Measurements from ENCODE around the gene COLEC12. TPM values are rescaled to one million over a fixed set of nuclear protein-coding genes. Genes with fewer than 3 reads are reported as not detected.

COLEC12 gene
- total RNA-seq, 1 experiment from 2014 or later, result 0.03 TPM

DNA sequence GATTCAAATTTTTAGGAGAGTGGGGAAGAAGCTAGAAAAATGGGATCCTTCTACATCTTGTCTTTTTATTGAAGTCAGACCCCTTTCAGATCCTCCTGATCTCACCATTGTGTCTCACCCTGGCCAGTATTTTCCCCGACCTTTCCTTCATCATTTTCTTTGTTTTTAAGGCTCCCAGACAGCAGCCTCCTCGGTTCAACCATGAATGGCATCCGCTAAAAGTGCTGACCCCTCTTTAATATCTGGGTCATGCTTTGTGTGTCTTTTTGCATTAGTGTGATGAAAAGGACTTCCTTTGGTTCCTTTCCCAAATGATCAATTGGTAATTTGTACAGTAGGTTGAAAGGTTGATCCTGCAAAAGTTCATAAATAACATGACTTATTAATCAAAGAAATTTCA is 205.9 kb downstream of the COLEC12 start:
- POLR2A ChIA-PET, result no interaction called here
- Histone ChIP-seq H3K27ac (ENCODE audit: low read length) (no peak overlapping the region), H3K4me1 (ENCODE audit: control insufficient read depth, insufficient read depth, low read length) (no peaks in the 10 kb centered on the region), H3K9me3 (ENCODE audit: control insufficient read depth, insufficient read depth, low read depth, low read length) (no peaks in the 10 kb centered on the region), H3K27me3 (ENCODE audit: control insufficient read depth, insufficient read depth, low read length) (peaks cover 11% of the 10 kb centered on the region), H3K36me3 (ENCODE audit: control insufficient read depth, insufficient read depth, low read length) (no peaks in the 10 kb centered on the region), H3K4me3 (ENCODE audit: low read depth in 2 of 2, low read length in 2 of 2) (no peak overlapping the region)
- no TSS peak for BruUV-seq (replicated peaks)
- CTCF ChIA-PET, result interaction anchor here (0.5 kb wide), 1 partner anchor 302 kb away, joined by 4 read pairs; the partner anchor contains the start of gene CLUL1
- intact Hi-C loops (cut with micrococcal nuclease; ENCODE audit: unreplicated experiment) (no loop called here), in situ Hi-C loops (cut with HindIII; ENCODE audit: low pct_unique_long_range_greater_than_20kb, low sequenced_read_pairs) (no loop called here)
- no peak for ATAC-seq
- TF ChIP-seq SIN3A (IDR thresholded peaks at IDR 0.05; ENCODE audit: borderline replicate concordance, insufficient read depth, low read depth, low read length), result no peak
- TF ChIP-seq, protein P1, sequence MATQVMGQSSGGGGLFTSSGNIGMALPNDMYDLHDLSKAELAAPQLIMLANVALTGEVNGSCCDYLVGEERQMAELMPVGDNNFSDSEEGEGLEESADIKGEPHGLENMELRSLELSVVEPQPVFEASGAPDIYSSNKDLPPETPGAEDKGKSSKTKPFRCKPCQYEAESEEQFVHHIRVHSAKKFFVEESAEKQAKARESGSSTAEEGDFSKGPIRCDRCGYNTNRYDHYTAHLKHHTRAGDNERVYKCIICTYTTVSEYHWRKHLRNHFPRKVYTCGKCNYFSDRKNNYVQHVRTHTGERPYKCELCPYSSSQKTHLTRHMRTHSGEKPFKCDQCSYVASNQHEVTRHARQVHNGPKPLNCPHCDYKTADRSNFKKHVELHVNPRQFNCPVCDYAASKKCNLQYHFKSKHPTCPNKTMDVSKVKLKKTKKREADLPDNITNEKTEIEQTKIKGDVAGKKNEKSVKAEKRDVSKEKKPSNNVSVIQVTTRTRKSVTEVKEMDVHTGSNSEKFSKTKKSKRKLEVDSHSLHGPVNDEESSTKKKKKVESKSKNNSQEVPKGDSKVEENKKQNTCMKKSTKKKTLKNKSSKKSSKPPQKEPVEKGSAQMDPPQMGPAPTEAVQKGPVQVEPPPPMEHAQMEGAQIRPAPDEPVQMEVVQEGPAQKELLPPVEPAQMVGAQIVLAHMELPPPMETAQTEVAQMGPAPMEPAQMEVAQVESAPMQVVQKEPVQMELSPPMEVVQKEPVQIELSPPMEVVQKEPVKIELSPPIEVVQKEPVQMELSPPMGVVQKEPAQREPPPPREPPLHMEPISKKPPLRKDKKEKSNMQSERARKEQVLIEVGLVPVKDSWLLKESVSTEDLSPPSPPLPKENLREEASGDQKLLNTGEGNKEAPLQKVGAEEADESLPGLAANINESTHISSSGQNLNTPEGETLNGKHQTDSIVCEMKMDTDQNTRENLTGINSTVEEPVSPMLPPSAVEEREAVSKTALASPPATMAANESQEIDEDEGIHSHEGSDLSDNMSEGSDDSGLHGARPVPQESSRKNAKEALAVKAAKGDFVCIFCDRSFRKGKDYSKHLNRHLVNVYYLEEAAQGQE (IDR thresholded peaks at IDR 0.05; ENCODE audit: insufficient read depth in 1 of 2, low read depth in 2 of 2, low read length in 1 of 2), result no peak
- TF ChIP-seq, protein P2, sequence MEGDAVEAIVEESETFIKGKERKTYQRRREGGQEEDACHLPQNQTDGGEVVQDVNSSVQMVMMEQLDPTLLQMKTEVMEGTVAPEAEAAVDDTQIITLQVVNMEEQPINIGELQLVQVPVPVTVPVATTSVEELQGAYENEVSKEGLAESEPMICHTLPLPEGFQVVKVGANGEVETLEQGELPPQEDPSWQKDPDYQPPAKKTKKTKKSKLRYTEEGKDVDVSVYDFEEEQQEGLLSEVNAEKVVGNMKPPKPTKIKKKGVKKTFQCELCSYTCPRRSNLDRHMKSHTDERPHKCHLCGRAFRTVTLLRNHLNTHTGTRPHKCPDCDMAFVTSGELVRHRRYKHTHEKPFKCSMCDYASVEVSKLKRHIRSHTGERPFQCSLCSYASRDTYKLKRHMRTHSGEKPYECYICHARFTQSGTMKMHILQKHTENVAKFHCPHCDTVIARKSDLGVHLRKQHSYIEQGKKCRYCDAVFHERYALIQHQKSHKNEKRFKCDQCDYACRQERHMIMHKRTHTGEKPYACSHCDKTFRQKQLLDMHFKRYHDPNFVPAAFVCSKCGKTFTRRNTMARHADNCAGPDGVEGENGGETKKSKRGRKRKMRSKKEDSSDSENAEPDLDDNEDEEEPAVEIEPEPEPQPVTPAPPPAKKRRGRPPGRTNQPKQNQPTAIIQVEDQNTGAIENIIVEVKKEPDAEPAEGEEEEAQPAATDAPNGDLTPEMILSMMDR (IDR thresholded peaks at IDR 0.05), result no peak
- TF ChIP-seq TCF7L2 (IDR thresholded peaks at IDR 0.05; ENCODE audit: low read depth, low read length), result no peak
- TF ChIP-seq POLR2AphosphoS5 (IDR thresholded peaks at IDR 0.05; ENCODE audit: low read depth, low read length), result no peak
- DNase-seq (ENCODE audit: low read depth, low spot score), result no peak

DNA sequence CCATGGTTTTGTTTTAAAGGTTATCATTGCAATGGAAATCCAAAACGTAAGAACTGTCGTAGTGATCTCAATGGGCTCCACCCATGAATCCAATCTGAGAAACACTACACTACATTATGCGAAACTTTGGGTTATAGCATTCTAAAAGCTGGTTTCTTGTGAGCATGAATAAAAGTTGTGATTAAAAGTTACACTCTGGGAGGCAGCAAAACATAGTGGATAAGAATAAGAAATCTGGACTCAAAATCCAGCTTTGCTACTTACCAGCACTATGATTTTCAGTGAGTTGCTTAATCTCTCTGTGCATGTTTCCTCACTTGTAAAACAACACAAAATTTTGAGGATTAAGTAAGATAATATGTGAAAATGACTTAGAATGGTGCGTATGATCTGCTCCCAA is 207.0 kb downstream of the COLEC12 start:
- ATAC-seq, result no peak
- Histone ChIP-seq H3K27me3 (ENCODE audit: control insufficient read depth, insufficient read depth, low read length) (peaks cover 11% of the 10 kb centered on the region), H3K4me1 (ENCODE audit: control insufficient read depth, insufficient read depth, low read length) (no peaks in the 10 kb centered on the region), H3K36me3 (ENCODE audit: control insufficient read depth, insufficient read depth, low read length) (no peaks in the 10 kb centered on the region), H3K27ac (ENCODE audit: low read length) (no peak overlapping the region), H3K4me3 (ENCODE audit: low read depth in 2 of 2, low read length in 2 of 2) (no peak overlapping the region), H3K9me3 (ENCODE audit: control insufficient read depth, insufficient read depth, low read depth, low read length) (no peaks in the 10 kb centered on the region)
- in situ Hi-C loops (cut with HindIII; ENCODE audit: low pct_unique_long_range_greater_than_20kb, low sequenced_read_pairs), result no loop called here
- intact Hi-C loops (cut with micrococcal nuclease; ENCODE audit: unreplicated experiment), result no loop called here
- ChIA-PET POLR2A (no interaction called here), CTCF (no interaction called here)
- BruUV-seq (replicated peaks), result no TSS peak
- TF ChIP-seq, protein P2 (IDR thresholded peaks at IDR 0.05), result no peak; the same call in 1 of the 2 replicates
- no peak for TF ChIP-seq TCF7L2 (IDR thresholded peaks at IDR 0.05; ENCODE audit: low read depth, low read length)
- TF ChIP-seq, protein P1 (IDR thresholded peaks at IDR 0.05; ENCODE audit: insufficient read depth in 1 of 2, low read depth in 2 of 2, low read length in 1 of 2), result no peak
- TF ChIP-seq SIN3A (IDR thresholded peaks at IDR 0.05; ENCODE audit: borderline replicate concordance, insufficient read depth, low read depth, low read length), result no peak
- no peak for TF ChIP-seq POLR2AphosphoS5 (IDR thresholded peaks at IDR 0.05; ENCODE audit: low read depth, low read length)
- DNase-seq (ENCODE audit: low read depth, low spot score), result no peak

Measured in Panc1 (cell line).